MCF 10A (cell line): Measurements from ENCODE around the gene NIF3L1. TPM values are rescaled to one million over a fixed set of nuclear protein-coding genes. Genes with fewer than 3 reads are reported as not detected.
A peak's percentile ranks its signal among the peaks of the same experiment; 100 is the strongest.

Experiments
- Bru-seq: library from RNA; stranded (reverse); fragments of 400-500 nt; gene quantifications from one replicate; lab custom pipeline; 2021; lab: Mats Ljungman, UMichigan
- BruChase-seq, 2 experiments: library from RNA; stranded (reverse); fragments of 400-500 nt; gene quantifications; one replicate each; lab custom pipeline; 2021; lab: Mats Ljungman, UMichigan
- BruUV-seq: library from RNA; stranded (reverse); fragments of 400-500 nt; replicated peaks from 2 replicates; lab custom pipeline; 2021; lab: Mats Ljungman, UMichigan
- CTCF ChIA-PET: fragments of 300-600 bp; sonication (Branson Sonifier 250); formaldehyde crosslinking; extraction: SDS; loops from one replicate; lab custom pipeline; 2021; ENCODE audit warnings: antibody characterized with exemption, inconsistent platforms; lab: Yijun Ruan, JAX
- POLR2A ChIA-PET: fragments of 300-600, 350-650 bp; sonication (Branson Sonifier 250); formaldehyde crosslinking; extraction: SDS; loops from one replicate; lab custom pipeline; 2020; ENCODE audit warnings: antibody characterized with exemption, inconsistent platforms; lab: Yijun Ruan, JAX
- DNase-seq: peaks from one replicate; pipeline ENCODE4 v3.0.0-alpha.2; 2018; ENCODE audit not compliant: unreplicated experiment
- H3K27ac Mint-ChIP-seq: one replicate; pipeline ENCODE4 v1.8.0; 2022; ENCODE audit warnings: mild to moderate bottlenecking, low read depth, mixed read lengths; ENCODE audit not compliant: unreplicated experiment
- H3K27me3 Mint-ChIP-seq: one replicate; pipeline ENCODE4 v1.8.0; 2022; ENCODE audit warnings: mixed read lengths; ENCODE audit not compliant: insufficient read depth, unreplicated experiment
- H3K36me3 Mint-ChIP-seq: one replicate; pipeline ENCODE4 v1.8.0; 2022; ENCODE audit warnings: mild to moderate bottlenecking, moderate library complexity, mixed read lengths; ENCODE audit not compliant: insufficient read depth, unreplicated experiment
- H3K4me1 Mint-ChIP-seq: one replicate; pipeline ENCODE4 v1.8.0; 2022; ENCODE audit warnings: mixed read lengths; ENCODE audit not compliant: insufficient read depth, unreplicated experiment
- H3K4me3 Mint-ChIP-seq: one replicate; pipeline ENCODE4 v1.8.0; 2022; ENCODE audit warnings: mild to moderate bottlenecking, moderate library complexity, mixed read lengths; ENCODE audit not compliant: unreplicated experiment
- H3K9me3 Mint-ChIP-seq: one replicate; pipeline ENCODE4 v1.8.0; 2022; ENCODE audit warnings: mixed read lengths; ENCODE audit not compliant: unreplicated experiment
- intact Hi-C: fragments of 100-400 bp; cut with micrococcal nuclease; formaldehyde crosslinking; loops from 2 replicates; pipeline ENCODE4 v1.14.1; 2022
- long read RNA-seq: library from polyadenylated mRNA; stranded (forward); transcript quantifications from one replicate; pipeline ENCODE4 v2.0.0, GENCODE V29; 2022
- total RNA-seq: library from RNA; stranded (reverse); gene quantifications from 2 replicates; pipeline ENCODE4 v1.2.3, GENCODE V29; 2022
- TF ChIP-seq, protein P1 (sequence below): fragments of 200-600 bp; IDR thresholded peaks from one replicate; pipeline ENCODE4 v1.8.0; 2022; ENCODE audit warnings: antibody characterized with exemption, mild to moderate bottlenecking; ENCODE audit not compliant: unreplicated experiment

The NIF3L1 gene, protein sequence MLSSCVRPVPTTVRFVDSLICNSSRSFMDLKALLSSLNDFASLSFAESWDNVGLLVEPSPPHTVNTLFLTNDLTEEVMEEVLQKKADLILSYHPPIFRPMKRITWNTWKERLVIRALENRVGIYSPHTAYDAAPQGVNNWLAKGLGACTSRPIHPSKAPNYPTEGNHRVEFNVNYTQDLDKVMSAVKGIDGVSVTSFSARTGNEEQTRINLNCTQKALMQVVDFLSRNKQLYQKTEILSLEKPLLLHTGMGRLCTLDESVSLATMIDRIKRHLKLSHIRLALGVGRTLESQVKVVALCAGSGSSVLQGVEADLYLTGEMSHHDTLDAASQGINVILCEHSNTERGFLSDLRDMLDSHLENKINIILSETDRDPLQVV
- total RNA-seq (19.3 and 26.1 TPM in 2 replicates), Bru-seq, nascent RNA (percentile 72 among the genes with signal in this experiment), BruChase-seq, experiment 1, labeled RNA remaining after a 6-hour chase (percentile 74 among the genes with signal in this experiment), BruChase-seq, experiment 2, labeled RNA remaining after a 2-hour chase (percentile 79 among the genes with signal in this experiment)
- long read RNA-seq, transcript NIF3L1-202 (7 exons, 1,680 nt) = major isoform, 7 of 41 reads
- long read RNA-seq, partial matches to known transcripts = 11 of 41 reads
- long read RNA-seq, other reads (novel, unspliced or antisense) = 19 of 41 reads

- H3K4me3 Mint-ChIP-seq = peak within 1 kb of the TSS; percentile 98
- DNase-seq = peak; percentile 98
- BruUV-seq = TSS peak; percentile 51
- ChIA-PET CTCF (interaction anchor here (0.6 to 1.6 kb wide), 8 partner anchors 10 to 181 kb away, joined by 3 to 7 read pairs (median 4); partner anchors contain the start of gene CLK1), POLR2A (interaction anchor here (0.6 to 2.2 kb wide), 36 partner anchors 9 to 892 kb away, joined by 3 to 78 read pairs (median 6); partner anchors contain the start of genes ALS2, BZW1, CFLAR and CLK1)
- peak within 1 kb of the TSS; percentile 98 for H3K27ac Mint-ChIP-seq
- peaks cover 58% of the 10 kb centered on the region for H3K36me3 Mint-ChIP-seq
- TF ChIP-seq, protein P1, sequence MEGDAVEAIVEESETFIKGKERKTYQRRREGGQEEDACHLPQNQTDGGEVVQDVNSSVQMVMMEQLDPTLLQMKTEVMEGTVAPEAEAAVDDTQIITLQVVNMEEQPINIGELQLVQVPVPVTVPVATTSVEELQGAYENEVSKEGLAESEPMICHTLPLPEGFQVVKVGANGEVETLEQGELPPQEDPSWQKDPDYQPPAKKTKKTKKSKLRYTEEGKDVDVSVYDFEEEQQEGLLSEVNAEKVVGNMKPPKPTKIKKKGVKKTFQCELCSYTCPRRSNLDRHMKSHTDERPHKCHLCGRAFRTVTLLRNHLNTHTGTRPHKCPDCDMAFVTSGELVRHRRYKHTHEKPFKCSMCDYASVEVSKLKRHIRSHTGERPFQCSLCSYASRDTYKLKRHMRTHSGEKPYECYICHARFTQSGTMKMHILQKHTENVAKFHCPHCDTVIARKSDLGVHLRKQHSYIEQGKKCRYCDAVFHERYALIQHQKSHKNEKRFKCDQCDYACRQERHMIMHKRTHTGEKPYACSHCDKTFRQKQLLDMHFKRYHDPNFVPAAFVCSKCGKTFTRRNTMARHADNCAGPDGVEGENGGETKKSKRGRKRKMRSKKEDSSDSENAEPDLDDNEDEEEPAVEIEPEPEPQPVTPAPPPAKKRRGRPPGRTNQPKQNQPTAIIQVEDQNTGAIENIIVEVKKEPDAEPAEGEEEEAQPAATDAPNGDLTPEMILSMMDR = no peak
- no peaks in the 10 kb centered on the region for H3K27me3 Mint-ChIP-seq
- intact Hi-C loops = loop anchor here (1.0 kb wide), 2 partner anchors 77 to 176 kb away; no protein-coding TSS in a partner anchor
- H3K9me3 Mint-ChIP-seq = no peaks in the 10 kb centered on the region
- peaks cover 21% of the 10 kb centered on the region for H3K4me1 Mint-ChIP-seq
Observed at GRCh38 chr2:200888704-200889625, at the start of gene NIF3L1, which contains the start of gene PPIL3. Gene NIF3L1, plus strand, starts transcription at chr2:200889371. Its CDS starts 2,573 bp downstream, at chr2:200891944. Gene PPIL3, minus strand, starts transcription at chr2:200889077. Its CDS starts 1,462 bp downstream, at chr2:200887615.

DNA sequence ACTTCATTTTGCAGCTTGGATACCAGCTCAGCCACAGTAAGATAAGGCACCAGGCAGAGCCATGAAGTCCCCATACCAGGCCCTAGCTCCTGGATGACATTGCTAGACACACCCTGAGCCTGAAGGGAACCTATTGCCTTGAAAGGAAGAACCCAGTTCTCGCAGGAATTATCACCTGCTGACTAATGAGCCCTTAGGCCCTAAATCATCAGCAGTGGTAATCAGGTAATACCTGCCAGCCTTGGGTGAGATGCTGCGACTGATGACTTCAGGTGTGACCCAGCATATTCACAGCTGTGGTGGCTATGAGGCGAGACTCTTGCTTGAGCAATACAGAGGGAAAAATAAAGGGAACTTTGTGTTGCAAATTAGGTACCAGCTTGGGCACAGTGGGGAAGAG is 49.7 kb upstream of the NIF3L1 start:
- BruUV-seq = no TSS peak
- no peaks in the 10 kb centered on the region for H3K36me3 Mint-ChIP-seq
- ChIA-PET CTCF (interaction anchor here (1.0 kb wide), 1 partner anchor 108 kb away, joined by 3 read pairs; no protein-coding TSS in a partner anchor), POLR2A (interaction anchor here (0.7 to 1.4 kb wide), 3 partner anchors 24 to 75 kb away, joined by 3 to 6 read pairs (median 3); partner anchors contain the start of gene CLK1)
- H3K27me3 Mint-ChIP-seq = no peaks in the 10 kb centered on the region
- H3K9me3 Mint-ChIP-seq = peaks cover 7% of the 10 kb centered on the region
- intact Hi-C loops = no loop called here
- DNase-seq = peak; percentile 26
- TF ChIP-seq, protein P1 = no peak
- H3K4me3 Mint-ChIP-seq = no peak overlapping the region
- H3K4me1 Mint-ChIP-seq = no peaks in the 10 kb centered on the region
- H3K27ac Mint-ChIP-seq = no peak overlapping the region

DNA sequence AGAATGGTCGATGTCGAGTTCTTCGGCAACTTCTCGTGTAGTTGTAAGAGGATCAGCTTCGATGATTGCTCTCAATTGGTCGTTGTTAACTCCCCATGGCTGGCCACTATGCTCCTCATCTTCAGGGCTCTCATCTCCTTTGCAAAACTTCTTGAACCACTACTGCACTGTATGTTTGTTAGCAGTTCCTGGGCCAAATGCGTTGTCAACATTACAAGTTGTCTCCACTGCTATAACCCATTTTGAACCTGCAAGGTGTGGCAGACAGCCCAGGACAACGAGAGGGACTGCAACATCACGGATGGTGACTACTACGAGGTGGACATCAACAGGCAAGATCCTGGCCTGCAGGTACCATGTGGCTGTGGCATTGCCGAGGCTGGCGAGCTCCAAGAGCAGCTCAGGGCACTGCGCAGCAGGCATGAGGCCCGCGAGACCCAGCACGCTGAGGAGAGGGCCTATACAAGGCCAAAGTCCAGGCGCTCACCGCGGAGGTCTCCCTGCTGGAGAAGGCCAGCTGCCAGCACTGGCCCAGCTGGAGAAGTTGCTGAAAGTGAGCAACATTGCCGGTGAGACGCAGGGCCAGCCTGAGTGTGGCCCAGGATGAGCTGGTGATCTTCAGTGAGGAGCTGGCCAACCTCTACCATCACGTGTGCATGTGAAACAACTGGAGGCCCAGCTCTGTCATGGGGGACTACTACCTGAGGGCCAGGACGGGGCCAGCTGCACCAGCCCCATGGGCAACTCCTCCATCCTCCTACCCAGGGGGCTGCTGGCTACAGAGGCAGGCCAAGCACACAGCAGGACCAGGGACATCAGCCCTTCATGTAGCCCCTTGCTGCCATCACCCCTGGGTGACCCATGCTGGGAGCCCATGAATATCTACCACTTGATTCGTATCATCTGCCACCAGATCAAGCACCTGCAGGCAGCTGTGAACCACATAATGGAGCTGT is 44.9 kb upstream of the NIF3L1 start:
- CTCF ChIA-PET = interaction anchor here (0.7 to 0.8 kb wide), 3 partner anchors 9 to 1899 kb away, joined by 3 to 4 read pairs (median 4); no protein-coding TSS in a partner anchor
- no peak for DNase-seq

More for the DNA sequence above, 44.9 kb upstream of the NIF3L1 start:
- POLR2A ChIA-PET = interaction anchor here (0.6 to 1.1 kb wide), 2 partner anchors 14 to 47 kb away, joined by 3 read pairs; no protein-coding TSS in a partner anchor
- H3K27me3 Mint-ChIP-seq = no peaks in the 10 kb centered on the region
- TF ChIP-seq, protein P1 = no peak
- BruUV-seq = no TSS peak
- no peaks in the 10 kb centered on the region for H3K9me3 Mint-ChIP-seq
- H3K36me3 Mint-ChIP-seq = peaks cover 5% of the 10 kb centered on the region
- no peak overlapping the region for H3K27ac Mint-ChIP-seq
- no peak overlapping the region for H3K4me3 Mint-ChIP-seq
- H3K4me1 Mint-ChIP-seq = no peaks in the 10 kb centered on the region
- intact Hi-C loops = no loop called here
